Neuron (in vitro differentiated cells): Measurements from ENCODE around the gene KLHL30.

Experiments used
- H2AFZ ChIP-seq: one replicate; pipeline ENCODE4 v1.6.1; 2013; ENCODE audit warnings: low read depth, mild to moderate bottlenecking, inconsistent platforms, low read length, moderate library complexity
- H3K27me3 ChIP-seq: one replicate; pipeline ENCODE4 v1.6.1; 2013; ENCODE audit warnings: low read length; ENCODE audit not compliant: insufficient read depth
- H3K36me3 ChIP-seq: one replicate; pipeline ENCODE4 v1.6.1; 2013; ENCODE audit warnings: low read length; ENCODE audit not compliant: insufficient read depth
- H3K4me1 ChIP-seq: one replicate; pipeline ENCODE4 v1.6.1; 2013; ENCODE audit warnings: low read length; ENCODE audit not compliant: insufficient read depth
- H3K4me3 ChIP-seq: 2 replicates; pipeline ENCODE4 v1.5.1; 2013; ENCODE audit warnings: mild to moderate bottlenecking, low read length, moderate library complexity
- H3K9me3 ChIP-seq: one replicate; pipeline ENCODE4 v1.6.1; 2013; ENCODE audit warnings: low read length

The KLHL30 gene, protein sequence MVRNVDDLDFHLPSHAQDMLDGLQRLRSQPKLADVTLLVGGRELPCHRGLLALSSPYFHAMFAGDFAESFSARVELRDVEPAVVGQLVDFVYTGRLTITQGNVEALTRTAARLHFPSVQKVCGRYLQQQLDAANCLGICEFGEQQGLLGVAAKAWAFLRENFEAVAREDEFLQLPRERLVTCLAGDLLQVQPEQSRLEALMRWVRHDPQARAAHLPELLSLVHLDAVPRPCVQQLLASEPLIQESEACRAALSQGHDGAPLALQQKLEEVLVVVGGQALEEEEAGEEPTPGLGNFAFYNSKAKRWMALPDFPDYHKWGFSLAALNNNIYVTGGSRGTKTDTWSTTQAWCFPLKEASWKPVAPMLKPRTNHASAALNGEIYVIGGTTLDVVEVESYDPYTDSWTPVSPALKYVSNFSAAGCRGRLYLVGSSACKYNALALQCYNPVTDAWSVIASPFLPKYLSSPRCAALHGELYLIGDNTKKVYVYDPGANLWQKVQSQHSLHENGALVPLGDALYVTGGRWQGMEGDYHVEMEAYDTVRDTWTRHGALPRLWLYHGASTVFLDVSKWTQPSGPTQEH

DNA sequence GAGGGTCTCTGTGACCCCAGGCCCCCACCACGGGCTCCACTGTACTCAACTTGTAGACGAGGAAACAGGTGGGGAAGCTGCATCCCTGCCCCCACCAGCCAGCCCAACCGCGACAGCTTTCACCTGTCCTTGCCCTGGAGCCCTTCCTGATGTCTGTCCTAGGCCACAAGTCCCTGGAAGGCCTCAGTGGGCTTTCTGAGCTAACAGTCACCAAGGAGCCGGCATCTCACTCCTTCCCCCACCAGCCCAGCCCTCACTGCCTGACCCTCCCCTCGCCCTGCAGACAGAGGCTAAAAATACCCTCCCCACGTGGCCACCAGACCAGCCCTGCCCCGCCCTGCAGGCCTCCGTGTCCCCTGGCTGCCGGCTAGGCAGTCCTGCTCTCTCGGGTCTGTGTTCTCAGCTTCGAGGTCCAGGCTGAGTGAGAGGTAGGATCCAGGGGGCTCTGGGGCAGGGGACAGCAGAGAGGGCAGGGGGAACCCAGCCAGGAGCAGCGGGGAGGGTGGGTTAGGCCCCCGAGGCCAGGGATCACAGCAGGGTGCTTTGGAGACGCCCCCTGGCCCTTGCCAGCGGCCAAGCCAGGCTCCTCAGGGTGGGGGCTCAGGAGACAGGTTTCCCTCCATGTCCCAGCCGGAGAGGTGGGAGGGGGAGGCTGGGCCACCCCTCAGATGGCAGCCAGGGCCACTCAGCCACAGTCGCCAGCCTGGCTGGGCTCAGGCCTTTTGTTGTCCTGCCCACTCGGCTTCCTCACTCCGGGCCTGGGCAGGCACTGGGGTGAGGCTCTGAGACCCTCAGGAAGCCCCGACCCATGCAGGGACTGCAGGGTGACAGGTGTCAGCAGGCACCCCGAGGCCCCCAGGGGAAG is at the start of gene KLHL30:
Gene KLHL30 (plus strand): TSS at position 338 of the 865 bp plus-strand sequence. CDS start 2,087 bp downstream, outside the sequence.
- Histone ChIP-seq H3K36me3 (no peaks in the 10 kb centered on the region), H2AFZ (no peak within 1 kb of the TSS), H3K4me1 (peaks cover 9% of the 10 kb centered on the region), H3K4me3 (no peak within 1 kb of the TSS), H3K9me3 (no peaks in the 10 kb centered on the region), H3K27me3 (peaks cover 9% of the 10 kb centered on the region)

DNA sequence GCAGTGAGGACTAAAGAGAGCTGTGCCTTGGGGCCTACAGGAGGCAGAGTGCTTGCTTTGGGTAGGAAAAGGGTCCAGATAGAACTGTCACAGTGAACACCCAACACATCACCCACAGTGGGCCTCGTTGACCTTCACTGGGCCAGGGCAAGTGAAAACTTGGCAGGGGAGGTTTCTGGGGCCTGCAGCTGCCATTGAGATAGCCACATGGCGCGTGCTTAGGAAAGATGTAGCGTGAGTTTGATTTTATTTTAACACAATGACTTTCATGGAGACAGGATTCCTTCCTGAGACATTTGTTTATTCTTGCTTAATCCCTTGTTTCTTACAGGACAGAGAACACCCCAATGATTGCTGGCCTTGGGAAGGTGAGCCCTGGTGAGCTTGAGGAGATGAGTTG is 47.6 kb upstream of the KLHL30 start:
- Histone ChIP-seq H3K4me1 (no peaks in the 10 kb centered on the region), H2AFZ (no peak overlapping the region), H3K36me3 (peaks cover 11% of the 10 kb centered on the region), H3K27me3 (no peaks in the 10 kb centered on the region), H3K4me3 (no peak overlapping the region), H3K9me3 (no peaks in the 10 kb centered on the region)

DNA sequence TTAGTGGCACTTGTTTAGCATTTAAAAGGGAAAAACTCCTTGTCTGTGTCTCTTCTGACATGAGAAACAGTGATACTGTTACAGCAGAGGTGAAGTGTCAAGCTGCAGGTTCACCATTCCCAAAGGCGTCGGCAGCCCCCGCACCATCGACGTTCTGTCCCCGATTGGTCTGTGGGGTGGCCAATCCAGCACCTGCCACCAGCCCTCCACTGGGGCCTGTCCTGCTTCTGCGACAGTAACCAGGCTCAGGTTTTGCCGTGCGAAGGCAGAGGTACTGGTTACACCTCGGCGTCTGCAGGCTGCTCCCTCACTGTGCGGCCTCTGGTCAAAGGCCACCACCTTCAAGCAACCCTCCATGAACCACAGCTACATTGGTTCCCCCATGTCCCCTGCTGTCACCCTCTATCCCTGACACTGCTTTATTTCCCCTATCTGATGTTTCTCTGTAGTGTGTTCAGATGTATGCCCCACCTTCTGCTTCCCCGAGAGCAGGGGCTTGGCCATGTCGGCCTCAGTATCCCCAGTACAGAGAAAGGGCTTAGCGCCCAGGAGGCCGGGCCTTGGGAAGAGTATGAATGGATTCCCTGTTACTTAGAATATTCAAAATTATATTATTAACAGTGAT is 46.9 kb upstream of the KLHL30 start:
- no peak overlapping the region for H3K4me3 ChIP-seq
- H3K9me3 ChIP-seq: no peaks in the 10 kb centered on the region
- H3K36me3 ChIP-seq: peaks cover 6% of the 10 kb centered on the region
- H2AFZ ChIP-seq: no peak overlapping the region
- no peaks in the 10 kb centered on the region for H3K4me1 ChIP-seq
- no peaks in the 10 kb centered on the region for H3K27me3 ChIP-seq

DNA sequence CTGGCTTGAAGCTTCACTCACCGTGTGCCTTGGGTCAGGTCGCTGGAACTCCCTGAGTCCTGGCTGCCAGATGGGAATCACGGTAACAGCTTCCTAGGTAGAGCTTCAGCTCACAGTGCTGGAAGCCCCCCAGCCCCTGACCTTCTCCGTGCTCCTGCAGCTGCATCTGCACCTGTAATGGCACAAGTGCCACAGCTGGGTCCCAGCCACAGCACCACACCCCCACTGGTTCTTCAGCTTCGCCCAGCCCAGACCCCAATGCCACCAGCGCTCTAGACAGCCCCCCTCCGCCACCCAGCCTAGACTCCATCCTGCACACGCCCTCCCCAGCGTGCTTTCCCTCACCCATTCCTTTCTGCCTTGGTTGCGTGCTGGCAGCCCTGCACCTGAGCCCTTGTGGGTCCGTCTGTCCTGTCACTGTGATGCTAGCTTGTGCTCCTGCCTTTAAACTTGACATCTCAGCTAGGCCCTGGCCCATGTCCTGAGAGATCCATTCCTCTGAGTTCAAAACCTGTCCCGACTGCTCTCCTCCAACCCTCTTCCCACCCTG is 45.9 kb upstream of the KLHL30 start:
- no peak overlapping the region for H3K4me3 ChIP-seq

DNA sequence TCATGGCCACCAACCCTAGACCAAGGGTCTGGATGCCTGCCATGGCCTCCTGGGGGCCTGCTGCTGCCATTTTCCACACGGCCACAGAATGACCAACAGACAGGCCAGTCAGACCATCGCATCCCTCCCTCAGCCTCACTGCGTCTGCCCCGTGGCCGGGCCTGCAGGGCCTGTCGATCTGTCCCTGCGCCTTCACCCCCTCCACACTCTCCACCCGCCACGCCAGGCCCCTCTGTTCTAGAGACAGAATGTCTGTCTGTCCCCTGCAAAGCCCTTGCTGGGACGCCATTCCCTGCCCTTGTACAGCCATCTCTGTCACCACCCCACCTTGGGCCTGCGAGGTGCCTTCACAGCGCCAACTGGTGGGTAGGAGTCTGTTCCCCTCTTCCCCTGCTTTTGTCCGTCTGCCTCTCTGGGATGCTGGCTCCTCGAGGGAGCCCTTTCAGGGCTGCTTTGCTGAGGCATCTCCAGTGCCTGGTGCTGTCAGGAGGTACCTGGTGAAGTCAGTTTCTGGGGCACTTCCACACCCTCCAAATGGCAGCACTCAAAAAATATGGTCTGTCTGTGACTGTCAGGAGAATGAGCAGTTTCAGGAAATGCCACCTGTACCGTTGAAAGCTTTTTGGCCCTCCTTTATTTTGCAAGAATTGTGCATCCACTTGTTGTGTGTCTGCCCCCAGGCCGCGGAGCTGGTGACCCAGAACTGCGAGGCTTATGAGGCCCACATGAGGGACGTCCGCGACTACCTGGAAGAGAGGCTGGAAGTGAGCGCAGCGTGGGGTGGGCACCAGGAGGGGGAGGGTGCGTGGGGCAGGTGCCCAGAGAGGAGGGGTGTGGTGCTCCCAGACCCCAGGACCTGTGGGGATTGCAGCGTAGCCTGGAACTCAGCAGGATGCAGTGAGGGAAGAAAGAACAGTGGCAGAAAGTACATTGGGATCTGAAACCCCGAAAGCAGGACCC is 45.0 kb upstream of the KLHL30 start:
- Histone ChIP-seq H3K4me3 (no peak overlapping the region), H2AFZ (no peak overlapping the region), H3K36me3 (peaks cover 6% of the 10 kb centered on the region), H3K9me3 (no peaks in the 10 kb centered on the region), H3K4me1 (no peaks in the 10 kb centered on the region), H3K27me3 (no peaks in the 10 kb centered on the region)

More for the DNA sequence above, 45.9 kb upstream of the KLHL30 start:
- Histone ChIP-seq H3K36me3 (peaks cover 6% of the 10 kb centered on the region), H3K27me3 (no peaks in the 10 kb centered on the region), H3K9me3 (no peaks in the 10 kb centered on the region), H2AFZ (no peak overlapping the region), H3K4me1 (no peaks in the 10 kb centered on the region)

DNA sequence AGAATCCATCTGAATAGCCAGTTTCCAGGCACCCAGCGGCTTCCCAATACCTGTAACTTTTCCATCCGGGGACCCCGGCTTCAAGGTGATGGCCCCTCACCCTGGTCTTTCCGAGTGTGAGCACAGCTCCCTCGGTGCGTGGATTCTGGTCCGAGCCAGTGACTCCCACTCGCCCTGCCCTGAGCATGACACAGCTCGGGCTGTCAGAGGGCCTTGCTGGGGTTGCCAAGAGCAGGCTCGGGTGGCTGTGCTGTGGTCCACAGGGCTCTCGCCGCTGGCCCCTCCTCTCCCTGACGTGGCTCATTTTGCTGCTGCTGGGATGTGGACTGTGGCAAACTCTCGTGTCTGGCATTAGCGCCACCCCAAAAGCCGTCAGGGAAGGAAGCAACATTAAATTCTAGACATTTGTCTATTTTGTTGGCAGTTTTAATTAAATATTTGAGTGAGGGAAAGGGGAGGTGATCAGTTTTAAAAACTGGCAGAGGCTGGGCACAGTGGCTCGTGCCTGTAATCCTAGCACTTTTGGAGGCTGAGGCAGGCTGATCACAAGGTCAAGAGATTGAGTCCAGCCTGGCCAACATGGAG is 43.9 kb upstream of the KLHL30 start:
- H3K4me1 ChIP-seq: no peaks in the 10 kb centered on the region
- no peak overlapping the region for H2AFZ ChIP-seq
- no peak overlapping the region for H3K4me3 ChIP-seq
- H3K9me3 ChIP-seq: no peaks in the 10 kb centered on the region
- no peaks in the 10 kb centered on the region for H3K27me3 ChIP-seq
- H3K36me3 ChIP-seq: peaks cover 6% of the 10 kb centered on the region

DNA sequence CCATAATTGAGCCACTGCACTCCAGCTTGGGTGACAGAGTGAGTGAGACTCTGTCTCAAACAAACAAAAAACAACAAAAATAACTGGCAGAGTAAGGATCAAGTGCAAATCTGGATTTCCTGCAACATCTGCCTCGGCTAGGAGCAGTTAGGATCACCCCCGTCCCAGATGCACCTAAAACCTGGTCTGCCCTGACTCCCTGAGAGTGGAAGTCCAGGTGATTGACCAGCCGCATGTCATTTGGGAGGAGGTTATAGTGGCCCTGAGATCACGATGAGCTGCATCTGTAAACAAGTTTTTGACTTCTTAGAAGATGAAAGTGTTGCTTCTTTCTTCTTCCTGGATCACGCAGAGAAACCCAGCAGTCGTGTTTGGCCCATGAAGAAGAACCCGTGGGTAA is 43.3 kb upstream of the KLHL30 start:
- Histone ChIP-seq H3K27me3 (no peaks in the 10 kb centered on the region), H3K9me3 (no peaks in the 10 kb centered on the region)

DNA sequence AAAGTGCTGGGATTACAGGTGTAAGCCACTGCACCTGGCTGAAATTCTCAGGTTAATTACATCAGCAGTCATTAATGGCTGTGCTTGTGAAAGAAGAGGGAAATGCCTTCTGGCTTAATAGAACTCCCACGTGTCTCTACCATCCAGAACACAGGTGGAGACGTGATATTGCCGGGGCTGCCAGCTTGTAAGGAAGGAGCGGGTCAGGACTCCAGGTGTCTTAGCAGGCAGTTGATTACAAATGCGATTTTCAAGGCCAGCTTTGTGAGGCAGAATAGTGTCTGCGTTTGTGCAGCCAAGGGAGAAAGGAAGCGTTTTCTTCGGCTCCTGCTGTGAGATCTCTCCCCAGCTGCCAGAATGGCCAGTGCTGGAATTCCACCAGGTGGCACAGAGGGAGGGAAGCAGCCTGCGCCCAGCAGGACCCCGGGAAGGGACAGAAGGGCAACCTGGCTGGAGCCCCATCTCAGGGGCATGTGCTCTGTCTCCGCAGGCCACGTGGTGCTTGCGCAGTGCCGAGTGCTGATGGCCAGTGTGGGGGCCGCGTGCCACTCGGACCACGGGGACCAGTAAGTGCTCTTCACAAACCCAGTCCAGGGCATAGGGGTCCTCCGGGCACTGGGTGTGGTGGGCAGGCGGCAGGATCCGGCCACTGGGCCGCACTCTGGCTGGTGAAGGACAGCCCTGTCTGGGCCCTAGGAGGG is 42.0 kb upstream of the KLHL30 start:
- Histone ChIP-seq H3K4me1 (no peaks in the 10 kb centered on the region), H3K27me3 (no peaks in the 10 kb centered on the region), H2AFZ (no peak overlapping the region), H3K36me3 (peaks cover 1% of the 10 kb centered on the region), H3K4me3 (no peak overlapping the region), H3K9me3 (no peaks in the 10 kb centered on the region)

More for the DNA sequence above, 43.3 kb upstream of the KLHL30 start:
- no peaks in the 10 kb centered on the region for H3K4me1 ChIP-seq
- no peak overlapping the region for H3K4me3 ChIP-seq
- H3K36me3 ChIP-seq: peaks cover 6% of the 10 kb centered on the region
- H2AFZ ChIP-seq: no peak overlapping the region

DNA sequence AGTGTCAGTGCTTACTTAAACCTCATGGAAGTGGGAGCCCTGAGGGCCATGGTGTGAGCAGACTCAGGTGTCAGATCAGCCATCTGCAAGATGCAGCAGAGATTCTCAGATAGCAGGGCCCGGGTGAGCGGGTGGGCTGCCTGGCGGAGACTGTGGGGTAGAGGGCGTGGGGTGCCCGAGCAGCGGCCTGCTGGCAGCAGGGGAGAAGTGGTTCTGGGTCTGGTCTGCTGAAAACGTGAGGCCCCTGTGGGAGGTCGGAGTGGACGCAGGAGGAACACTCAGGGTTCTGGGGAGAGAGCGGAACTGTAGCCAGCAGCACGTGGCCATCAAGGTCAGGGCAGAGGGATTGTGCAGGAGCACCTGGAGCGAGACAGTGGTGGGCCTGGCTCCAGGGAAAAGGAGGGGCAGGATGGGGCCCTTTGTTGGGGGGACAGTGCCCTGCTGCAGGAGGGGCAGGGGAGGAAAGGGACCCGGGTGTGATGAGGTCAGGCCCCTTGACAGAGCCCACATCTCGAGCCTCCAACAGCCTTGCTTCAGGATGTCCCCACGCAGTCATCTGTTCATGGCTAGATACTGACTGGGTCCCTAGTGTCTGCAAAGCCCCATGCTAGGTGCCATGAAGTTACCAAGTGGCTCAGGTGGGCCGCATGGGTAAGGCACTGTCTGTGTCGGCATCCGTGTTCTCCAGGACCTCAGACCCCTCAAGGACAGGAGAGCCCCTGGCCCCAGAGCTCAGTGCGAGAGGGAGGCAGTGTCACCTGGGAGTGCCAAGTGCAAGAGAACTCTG is 41.1 kb upstream of the KLHL30 start:
- H3K4me1 ChIP-seq: no peaks in the 10 kb centered on the region
- H3K9me3 ChIP-seq: no peaks in the 10 kb centered on the region
- H3K36me3 ChIP-seq: no peaks in the 10 kb centered on the region
- H3K4me3 ChIP-seq: no peak overlapping the region
- no peak overlapping the region for H2AFZ ChIP-seq
- no peaks in the 10 kb centered on the region for H3K27me3 ChIP-seq

DNA sequence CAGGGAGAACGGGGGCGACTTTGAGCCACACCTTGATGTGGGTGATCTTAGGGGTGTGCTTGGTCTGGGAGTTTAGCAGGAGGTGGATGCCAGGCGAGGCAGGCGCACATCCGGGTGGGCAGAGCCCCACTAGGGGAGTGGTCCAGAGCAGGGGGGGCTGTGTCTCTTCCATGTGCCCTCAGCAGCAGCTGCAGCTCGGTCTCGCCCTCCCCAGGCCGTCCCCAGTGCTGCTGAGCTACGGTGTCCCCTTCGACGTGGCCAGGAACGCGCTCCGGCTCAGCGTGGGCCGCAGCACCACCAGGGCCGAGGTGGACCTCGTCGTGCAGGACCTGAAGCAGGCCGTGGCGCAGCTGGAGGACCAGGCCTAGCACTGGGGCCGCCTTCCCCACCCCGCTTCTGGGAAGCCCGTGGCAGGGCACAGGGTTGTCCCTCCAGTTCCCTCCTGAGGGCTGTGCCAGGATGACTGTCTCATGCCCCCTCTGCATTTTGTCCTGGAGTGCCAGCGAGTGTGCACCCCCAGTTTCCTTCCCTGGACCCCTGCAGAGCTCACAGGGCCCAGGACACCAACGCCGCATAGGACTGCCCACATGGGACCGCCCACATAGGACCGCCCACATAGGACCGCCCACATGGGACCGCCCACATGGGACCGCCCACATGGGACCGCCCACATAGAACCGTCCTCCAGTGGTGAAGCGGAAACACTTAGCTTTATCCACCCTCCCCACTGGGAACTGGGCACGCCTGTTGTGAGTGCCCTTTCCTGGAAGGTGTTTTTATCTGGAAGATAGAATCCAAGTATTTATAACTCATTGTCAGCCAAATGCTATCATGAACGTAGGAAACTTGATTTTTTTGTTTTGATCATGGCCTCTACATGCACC is 40.2 kb upstream of the KLHL30 start:
- Histone ChIP-seq H2AFZ (no peak overlapping the region), H3K4me3 (no peak overlapping the region), H3K36me3 (no peaks in the 10 kb centered on the region), H3K9me3 (no peaks in the 10 kb centered on the region), H3K27me3 (no peaks in the 10 kb centered on the region), H3K4me1 (no peaks in the 10 kb centered on the region)
